ENCODE data around the gene SELE.
"Not testable (repeated sequence)": the region's sequence is repeated elsewhere in the genome, so short reads cannot be mapped to it uniquely, and the experiment has no call there.

Gene SELE

GRCh38 chr1:169715100-169715499 is 18.8 kb downstream of the SELE start:
- DNase-seq, result not testable (repeated sequence)

- not testable (repeated sequence) for DNase-seq
Observed at GRCh38 chr1:169713090-169713489, 20.8 kb downstream of the SELE start.

GRCh38 chr1:169712309-169712631 is 21.6 kb downstream of the SELE start:
- no peak for DNase-seq

DNA sequence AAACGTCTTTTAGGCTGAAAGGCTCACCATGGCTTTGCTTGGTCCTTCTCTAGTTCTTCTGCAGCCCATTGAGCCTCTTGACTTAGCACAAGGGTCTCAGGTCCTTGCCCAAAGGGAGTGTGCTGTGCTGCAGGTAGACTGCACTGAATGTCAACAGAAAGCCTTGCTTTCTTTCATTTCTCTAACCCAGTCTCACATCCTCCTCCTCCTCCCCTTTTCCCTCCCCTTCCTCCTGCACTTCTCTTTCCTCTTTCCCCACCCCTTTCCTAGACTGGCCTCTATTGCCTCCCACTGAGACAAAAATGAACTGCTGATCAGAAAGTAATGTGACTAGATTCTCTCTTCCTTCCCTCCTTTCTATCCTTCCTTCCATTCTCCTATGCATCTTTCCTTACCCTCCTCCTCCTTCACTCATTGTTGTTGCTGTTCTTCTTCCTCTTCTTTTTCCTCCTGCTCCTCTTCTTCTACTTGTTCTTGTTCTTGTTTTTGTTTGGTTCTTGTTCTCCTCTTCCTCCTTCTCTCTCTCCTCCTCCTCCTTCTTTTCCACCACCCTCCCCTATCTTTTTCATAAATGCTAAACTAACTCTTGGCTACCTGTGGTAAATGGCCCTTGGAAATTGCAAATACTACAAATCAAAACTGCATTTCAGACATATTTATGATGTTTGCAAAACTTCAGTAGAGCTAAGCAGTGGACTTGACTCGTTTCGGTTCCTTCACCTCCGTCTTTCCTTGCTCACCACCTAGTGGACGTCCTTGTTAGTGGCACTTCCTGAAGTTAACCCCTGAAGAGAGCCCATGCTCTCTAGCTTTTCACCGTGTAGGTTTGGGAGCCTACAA is 22.2 kb downstream of the SELE start, which contains the start of gene SELL:
Gene SELL (minus strand): TSS at position 152 of the 840 bp plus-strand sequence. CDS start 122 bp downstream, at position 30.
- peak; percentile 80 for DNase-seq

GRCh38 chr1:169708647-169709046 is 25.2 kb downstream of the SELE start:
- DNase-seq, result peak; percentile 19

- DNase-seq, result peak; percentile 54
Observed at GRCh38 chr1:169707912-169708604, 25.8 kb downstream of the SELE start.

DNA sequence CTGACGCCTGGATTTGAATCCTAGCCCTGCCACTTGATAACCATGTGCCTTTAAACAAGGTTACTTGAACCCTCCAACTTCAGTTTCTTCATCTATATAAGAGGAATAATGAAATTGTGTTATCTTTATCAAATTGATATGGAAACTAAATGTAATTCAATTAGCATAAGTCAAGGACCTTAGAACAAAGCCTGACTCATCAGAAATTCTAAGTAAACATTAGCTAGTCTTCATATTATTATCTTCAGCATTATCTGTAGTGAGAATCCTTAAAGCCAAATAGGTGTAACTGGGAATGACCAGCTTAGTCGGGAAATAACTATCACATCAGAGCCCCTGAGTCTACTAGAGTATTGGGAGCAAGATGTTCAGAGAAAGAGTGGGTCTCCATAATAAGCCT is 29.1 kb downstream of the SELE start:
- DNase-seq, result no peak

DNA sequence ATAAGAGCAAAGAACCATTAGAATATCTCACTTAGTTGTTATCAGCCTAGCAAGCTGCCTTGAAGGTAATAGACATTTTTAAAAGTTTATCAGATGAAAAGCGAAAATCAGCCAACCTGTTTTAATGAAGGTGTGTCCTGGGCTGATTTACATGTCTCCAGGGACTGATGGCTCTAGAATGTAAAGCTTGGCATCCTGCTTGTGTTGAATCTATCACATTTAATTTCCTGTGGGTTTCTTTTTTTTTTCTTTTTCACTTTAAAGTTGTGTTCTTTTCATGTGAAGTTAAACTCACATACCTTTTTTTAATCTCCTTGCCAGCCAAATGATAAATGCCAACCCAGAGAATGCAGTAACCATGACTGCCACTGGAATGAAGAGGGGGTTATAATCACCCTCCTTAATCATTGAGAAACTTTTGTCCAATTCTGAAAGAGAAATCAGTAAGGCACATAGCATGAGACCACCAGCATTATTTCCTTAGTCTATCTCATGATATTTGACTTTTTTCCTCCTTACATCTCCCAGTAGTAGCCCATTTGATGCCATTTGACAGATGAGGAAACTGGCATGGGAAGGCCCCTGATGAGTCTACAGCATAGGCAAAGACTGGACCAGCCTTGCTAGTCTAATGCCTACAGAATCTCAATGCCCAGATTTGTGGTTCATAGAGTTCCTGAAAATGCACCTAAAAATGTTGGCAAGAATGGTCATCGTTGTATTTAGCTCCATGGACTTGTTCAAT is 32.4 kb downstream of the SELE start:
- no peak for DNase-seq

DNA sequence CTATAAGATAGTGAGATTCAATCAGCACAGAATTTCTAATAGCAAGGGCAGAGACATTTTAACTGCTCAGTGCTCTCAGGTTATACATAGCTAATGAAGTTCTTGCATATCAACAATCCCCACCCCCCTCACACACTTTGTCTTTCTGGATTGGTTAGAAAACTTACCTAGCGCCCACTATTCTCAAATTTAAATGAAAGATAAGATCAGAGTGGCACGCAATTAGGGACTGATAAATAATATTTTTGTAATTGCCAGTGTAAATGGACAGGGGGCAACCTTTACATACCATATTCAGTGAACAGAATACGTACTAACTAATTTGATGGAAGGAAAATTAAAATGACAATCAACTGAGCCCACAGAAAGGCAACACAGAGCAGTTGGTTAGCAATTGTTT is 34.2 kb downstream of the SELE start:
- no peak for DNase-seq

- DNase-seq, result no peak
Observed at GRCh38 chr1:169698976-169699375, 34.9 kb downstream of the SELE start.

- no peak for DNase-seq
Observed at GRCh38 chr1:169697755-169698154, 36.1 kb downstream of the SELE start.

DNA sequence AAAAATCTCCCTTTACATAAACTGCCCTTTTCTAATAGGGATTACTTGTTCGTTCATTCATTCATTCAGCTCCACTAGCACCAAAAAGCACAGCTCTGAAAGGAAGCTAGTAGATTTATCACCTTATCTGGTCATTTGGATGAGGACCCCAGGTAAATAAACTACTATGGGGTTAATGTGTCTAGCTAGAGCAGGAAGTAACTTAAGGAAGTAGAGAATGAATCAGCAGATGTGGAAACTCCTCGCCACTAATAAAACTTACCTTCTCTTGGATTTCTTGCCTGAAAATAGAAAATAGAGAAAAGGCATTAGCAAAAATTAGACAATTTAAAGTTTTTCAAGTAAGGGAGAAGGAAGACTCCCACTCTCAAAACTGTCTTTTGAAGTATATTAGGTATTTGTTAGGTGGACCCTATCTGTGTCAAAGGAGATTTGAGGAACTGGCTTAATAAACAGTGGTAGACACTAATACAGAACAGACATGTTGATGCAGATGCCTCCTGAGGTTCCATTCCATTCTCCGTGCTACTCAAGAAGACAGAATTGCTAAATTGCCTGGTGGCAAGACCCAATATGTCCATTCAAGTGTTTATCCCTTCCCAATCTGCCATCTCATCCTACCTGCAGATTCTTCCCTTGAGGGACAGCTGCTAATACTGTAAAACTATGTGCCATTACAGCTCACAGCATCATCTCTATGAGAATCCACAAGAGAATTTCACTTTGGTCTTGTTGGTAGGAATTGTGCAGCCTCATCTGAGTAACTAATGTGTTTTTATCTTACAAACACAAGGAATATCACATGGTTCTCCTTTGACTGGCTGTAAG is 37.4 kb downstream of the SELE start:
- DNase-seq, result no peak

DNA sequence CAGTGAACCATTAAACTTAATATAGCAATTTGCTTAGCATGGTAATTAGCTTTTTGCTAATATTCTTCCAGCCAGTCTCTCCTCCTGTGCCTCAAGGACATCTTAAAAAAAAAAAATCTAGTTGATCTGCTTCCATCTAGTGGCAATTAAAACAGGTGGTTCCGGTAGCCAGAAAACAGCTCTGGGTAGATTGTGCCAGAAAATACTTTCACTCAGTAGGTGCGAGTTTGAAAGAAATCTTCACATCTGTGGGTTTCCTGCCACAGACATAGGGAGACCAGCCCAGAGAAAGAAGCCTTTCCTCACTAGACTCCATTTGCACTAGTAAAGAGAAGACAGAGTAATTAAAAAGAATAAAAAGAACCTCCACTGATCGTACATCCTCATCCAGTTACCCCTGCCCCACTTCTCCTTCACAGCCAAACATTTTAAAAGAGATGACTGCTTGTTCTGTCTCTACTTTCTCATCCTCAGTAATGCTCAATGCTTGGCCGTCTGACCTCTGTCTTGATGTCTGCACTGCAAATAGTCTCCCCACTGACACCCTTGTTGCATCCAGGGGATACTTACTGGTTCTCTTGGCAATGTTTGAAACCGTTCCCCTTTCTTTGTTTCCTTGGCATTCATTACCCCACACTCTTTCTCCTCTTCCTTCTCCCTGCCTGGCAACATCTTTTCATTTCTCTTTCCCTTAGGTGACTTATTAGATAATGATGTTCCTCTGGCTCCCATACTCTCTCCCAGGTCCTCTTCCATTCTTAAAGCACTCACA is 39.4 kb downstream of the SELE start:
- DNase-seq, result peak; percentile 62

DNA sequence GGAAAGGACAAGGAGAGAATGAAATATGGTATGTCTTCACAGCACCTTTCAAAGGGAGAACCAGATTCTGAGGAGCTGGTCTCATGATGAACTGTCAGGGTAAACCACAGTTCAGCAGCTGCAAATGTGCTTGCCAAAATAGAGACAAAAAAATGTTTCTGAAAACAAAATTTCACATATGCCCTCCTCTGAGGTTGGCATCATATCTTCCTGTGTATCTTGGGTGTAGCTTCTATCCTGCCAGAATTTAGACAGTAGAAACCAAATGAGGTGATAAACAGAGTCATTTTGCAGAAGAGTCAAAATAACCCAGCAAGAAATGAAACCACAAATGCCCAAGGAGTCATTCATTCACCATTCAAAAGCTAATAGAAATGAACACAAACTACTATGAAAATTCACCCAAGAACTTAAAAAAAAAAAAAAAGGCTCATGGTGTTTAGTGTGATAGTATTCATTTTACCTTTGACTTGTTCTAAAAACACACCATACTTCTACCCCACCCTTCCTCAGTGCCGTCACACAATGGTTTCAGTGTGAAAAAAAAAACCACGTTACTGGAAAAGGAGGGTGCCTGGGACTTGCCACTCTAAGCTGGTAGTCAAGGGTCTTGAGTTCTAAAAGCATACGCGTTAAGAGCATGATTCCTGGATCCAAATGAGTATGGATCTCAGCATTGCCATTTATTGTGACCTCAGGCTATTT is 41.0 kb downstream of the SELE start:
- peak; percentile 60 for DNase-seq

GRCh38 chr1:169690489-169690888 is 43.4 kb downstream of the SELE start:
- no peak for DNase-seq

GRCh38 chr1:169689395-169689794 is 44.5 kb downstream of the SELE start:
- DNase-seq, result no peak

- DNase-seq, result not testable (repeated sequence)
Observed at GRCh38 chr1:169688377-169688776, 45.5 kb downstream of the SELE start.

DNA sequence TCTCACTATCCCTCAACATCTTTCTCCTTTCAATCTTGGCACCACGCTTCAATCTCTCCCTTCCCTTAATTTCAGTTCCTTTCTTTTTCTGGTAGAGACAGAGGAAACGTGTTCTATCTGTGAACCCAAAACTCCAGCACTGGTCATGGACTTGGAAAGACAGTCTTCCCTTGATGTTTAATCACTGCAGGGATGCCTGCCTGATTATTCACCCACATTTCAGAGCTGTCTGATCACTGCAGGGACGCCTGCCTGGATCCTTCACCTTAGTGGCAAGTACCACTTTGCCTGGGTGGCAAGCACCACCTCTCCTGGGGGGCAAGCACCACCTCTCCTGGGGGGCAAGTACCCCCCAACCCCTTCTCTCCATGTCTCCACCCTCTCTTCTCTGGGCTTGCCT is 50.2 kb downstream of the SELE start:
- DNase-seq, result no peak

- DNase-seq, result not testable (repeated sequence)
Observed at GRCh38 chr1:169683168-169683567, 50.7 kb downstream of the SELE start.

DNA sequence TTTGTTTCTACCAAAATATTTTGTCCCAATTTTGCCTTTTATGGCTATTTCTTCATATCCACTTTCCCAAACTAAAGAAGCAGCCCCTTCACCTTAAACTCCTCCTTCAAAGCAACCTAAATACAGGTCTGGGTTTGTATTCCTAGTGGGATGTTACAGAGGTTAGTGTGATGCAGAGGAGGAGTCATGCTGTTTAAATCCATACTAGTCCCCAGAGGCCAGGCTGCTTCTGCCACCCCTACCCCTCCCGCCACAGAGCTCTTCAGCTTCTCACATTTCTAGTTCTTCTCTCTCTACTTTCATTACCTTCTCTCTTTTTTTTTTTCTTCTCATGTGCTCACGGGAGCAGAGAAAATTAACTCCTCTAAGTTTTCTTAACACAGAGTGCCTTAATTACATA is 51.8 kb downstream of the SELE start:
- DNase-seq, result no peak

- DNase-seq, result no peak
Observed at GRCh38 chr1:169681140-169681539, 52.7 kb downstream of the SELE start.

Data from CD4-positive, alpha-beta T cell treated with Interleukin-17A for 4 hours (primary cell).